ENCODE measurements around the gene SEC11C.

SEC11C gene

DNA sequence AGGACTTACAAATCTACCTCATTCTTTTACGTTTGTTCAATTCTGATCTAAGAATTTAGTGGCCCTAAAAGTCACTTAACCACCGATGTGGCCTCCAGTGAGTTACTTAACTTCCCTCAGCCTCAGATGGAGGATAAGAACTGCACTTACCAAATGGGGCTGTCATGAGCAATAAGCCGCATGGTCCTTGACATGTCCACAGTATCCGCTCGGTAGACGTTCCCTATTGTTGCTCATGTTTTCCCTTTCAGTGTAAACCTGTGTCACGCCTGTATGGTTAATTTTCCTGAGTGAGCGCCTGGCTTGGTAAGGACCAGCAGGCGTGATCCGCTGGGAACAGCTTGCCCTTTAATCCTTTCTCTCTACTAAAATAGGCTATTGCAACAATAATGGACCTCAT lies 20.3 kb downstream of the SEC11C start:
- no peak for ATAC-seq
- TF ChIP-seq ZFP30 (CRISPR knock-in tag; IDR thresholded peaks at IDR 0.05), result no peak
- TF ChIP-seq ISL1 (CRISPR knock-in tag; IDR thresholded peaks at IDR 0.05), result no peak
- no peak for TF ChIP-seq TCF4 (CRISPR knock-in tag; IDR thresholded peaks at IDR 0.05; ENCODE audit: borderline replicate concordance)
- TF ChIP-seq ZNF565 (CRISPR knock-in tag; conservative IDR thresholded peaks at IDR 0.05; ENCODE audit: low read depth), result no peak
- TF ChIP-seq PPARA (CRISPR knock-in tag; IDR thresholded peaks at IDR 0.05; ENCODE audit: borderline replicate concordance), result no peak
- TF ChIP-seq BACH2 (CRISPR knock-in tag; IDR thresholded peaks at IDR 0.05; ENCODE audit: borderline replicate concordance), result no peak
- no peak for TF ChIP-seq SNAI2 (CRISPR knock-in tag; IDR thresholded peaks at IDR 0.05)
- no peak for TF ChIP-seq ZFP3 (CRISPR knock-in tag; IDR thresholded peaks at IDR 0.05)
- no peak for TF ChIP-seq GLIS3 (CRISPR knock-in tag; IDR thresholded peaks at IDR 0.05)
- TF ChIP-seq OSR1 (CRISPR knock-in tag; IDR thresholded peaks at IDR 0.05), result no peak
- TF ChIP-seq CSDC2 (CRISPR knock-in tag; IDR thresholded peaks at IDR 0.05), result no peak
- no peak for TF ChIP-seq ARNTL (CRISPR knock-in tag; IDR thresholded peaks at IDR 0.05; ENCODE audit: borderline replicate concordance, low read depth)
- TF ChIP-seq TOX (CRISPR knock-in tag; IDR thresholded peaks at IDR 0.05; ENCODE audit: borderline replicate concordance), result no peak
- no peak for TF ChIP-seq ZNF70 (CRISPR knock-in tag; IDR thresholded peaks at IDR 0.05)
- no peak for TF ChIP-seq ZC3H10 (CRISPR knock-in tag; IDR thresholded peaks at IDR 0.05)
- TF ChIP-seq, protein P1, sequence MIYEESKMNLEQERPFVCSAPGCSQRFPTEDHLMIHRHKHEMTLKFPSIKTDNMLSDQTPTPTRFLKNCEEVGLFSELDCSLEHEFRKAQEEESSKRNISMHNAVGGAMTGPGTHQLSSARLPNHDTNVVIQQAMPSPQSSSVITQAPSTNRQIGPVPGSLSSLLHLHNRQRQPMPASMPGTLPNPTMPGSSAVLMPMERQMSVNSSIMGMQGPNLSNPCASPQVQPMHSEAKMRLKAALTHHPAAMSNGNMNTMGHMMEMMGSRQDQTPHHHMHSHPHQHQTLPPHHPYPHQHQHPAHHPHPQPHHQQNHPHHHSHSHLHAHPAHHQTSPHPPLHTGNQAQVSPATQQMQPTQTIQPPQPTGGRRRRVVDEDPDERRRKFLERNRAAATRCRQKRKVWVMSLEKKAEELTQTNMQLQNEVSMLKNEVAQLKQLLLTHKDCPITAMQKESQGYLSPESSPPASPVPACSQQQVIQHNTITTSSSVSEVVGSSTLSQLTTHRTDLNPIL (CRISPR knock-in tag; IDR thresholded peaks at IDR 0.05; ENCODE audit: low read depth), result no peak

DNA sequence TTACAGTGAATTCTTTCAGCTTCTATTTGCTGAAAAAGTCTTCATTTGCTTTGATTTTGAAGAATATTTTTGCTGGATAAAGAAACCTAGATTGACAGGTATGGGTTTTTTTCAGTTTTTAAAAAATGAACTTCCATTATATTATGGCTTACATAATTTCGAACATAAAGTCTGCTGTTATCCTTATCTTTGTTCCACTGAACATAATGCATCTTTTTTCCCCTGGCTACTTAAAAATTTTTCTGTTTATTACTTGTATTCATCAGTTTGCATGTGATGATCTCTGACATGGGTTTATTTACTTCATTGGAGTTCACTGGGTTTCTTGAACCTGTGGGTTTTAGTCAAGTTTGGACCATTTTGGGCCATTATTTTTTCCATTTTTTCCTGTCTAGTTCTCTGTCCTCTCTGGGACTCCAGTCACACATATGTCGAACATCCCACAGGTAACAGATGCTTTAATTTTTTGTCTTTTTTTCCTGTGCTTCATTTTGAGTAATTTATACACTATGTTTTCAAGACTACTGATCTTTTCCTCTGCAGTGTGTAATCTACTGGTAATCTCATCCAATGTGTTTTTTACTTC lies 33.1 kb downstream of the SEC11C start:
- no peak for ATAC-seq
- no peak for TF ChIP-seq RARB (CRISPR knock-in tag; IDR thresholded peaks at IDR 0.05)
- TF ChIP-seq, protein P2, sequence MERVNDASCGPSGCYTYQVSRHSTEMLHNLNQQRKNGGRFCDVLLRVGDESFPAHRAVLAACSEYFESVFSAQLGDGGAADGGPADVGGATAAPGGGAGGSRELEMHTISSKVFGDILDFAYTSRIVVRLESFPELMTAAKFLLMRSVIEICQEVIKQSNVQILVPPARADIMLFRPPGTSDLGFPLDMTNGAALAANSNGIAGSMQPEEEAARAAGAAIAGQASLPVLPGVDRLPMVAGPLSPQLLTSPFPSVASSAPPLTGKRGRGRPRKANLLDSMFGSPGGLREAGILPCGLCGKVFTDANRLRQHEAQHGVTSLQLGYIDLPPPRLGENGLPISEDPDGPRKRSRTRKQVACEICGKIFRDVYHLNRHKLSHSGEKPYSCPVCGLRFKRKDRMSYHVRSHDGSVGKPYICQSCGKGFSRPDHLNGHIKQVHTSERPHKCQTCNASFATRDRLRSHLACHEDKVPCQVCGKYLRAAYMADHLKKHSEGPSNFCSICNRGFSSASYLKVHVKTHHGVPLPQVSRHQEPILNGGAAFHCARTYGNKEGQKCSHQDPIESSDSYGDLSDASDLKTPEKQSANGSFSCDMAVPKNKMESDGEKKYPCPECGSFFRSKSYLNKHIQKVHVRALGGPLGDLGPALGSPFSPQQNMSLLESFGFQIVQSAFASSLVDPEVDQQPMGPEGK (CRISPR knock-in tag; IDR thresholded peaks at IDR 0.05; ENCODE audit: borderline replicate concordance), result no peak
- TF ChIP-seq ESRRG (CRISPR knock-in tag; IDR thresholded peaks at IDR 0.05), result no peak
- no peak for TF ChIP-seq TOX (CRISPR knock-in tag; IDR thresholded peaks at IDR 0.05; ENCODE audit: borderline replicate concordance)
- TF ChIP-seq, protein P3, sequence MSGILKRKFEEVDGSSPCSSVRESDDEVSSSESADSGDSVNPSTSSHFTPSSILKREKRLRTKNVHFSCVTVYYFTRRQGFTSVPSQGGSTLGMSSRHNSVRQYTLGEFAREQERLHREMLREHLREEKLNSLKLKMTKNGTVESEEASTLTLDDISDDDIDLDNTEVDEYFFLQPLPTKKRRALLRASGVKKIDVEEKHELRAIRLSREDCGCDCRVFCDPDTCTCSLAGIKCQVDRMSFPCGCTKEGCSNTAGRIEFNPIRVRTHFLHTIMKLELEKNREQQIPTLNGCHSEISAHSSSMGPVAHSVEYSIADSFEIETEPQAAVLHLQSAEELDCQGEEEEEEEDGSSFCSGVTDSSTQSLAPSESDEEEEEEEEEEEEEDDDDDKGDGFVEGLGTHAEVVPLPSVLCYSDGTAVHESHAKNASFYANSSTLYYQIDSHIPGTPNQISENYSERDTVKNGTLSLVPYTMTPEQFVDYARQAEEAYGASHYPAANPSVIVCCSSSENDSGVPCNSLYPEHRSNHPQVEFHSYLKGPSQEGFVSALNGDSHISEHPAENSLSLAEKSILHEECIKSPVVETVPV (CRISPR knock-in tag; IDR thresholded peaks at IDR 0.05), result no peak
- no peak for TF ChIP-seq ISL1 (CRISPR knock-in tag; IDR thresholded peaks at IDR 0.05)
- no peak for TF ChIP-seq OSR1 (CRISPR knock-in tag; IDR thresholded peaks at IDR 0.05)
- TF ChIP-seq ZFP30 (CRISPR knock-in tag; IDR thresholded peaks at IDR 0.05), result no peak
- TF ChIP-seq, protein P4, sequence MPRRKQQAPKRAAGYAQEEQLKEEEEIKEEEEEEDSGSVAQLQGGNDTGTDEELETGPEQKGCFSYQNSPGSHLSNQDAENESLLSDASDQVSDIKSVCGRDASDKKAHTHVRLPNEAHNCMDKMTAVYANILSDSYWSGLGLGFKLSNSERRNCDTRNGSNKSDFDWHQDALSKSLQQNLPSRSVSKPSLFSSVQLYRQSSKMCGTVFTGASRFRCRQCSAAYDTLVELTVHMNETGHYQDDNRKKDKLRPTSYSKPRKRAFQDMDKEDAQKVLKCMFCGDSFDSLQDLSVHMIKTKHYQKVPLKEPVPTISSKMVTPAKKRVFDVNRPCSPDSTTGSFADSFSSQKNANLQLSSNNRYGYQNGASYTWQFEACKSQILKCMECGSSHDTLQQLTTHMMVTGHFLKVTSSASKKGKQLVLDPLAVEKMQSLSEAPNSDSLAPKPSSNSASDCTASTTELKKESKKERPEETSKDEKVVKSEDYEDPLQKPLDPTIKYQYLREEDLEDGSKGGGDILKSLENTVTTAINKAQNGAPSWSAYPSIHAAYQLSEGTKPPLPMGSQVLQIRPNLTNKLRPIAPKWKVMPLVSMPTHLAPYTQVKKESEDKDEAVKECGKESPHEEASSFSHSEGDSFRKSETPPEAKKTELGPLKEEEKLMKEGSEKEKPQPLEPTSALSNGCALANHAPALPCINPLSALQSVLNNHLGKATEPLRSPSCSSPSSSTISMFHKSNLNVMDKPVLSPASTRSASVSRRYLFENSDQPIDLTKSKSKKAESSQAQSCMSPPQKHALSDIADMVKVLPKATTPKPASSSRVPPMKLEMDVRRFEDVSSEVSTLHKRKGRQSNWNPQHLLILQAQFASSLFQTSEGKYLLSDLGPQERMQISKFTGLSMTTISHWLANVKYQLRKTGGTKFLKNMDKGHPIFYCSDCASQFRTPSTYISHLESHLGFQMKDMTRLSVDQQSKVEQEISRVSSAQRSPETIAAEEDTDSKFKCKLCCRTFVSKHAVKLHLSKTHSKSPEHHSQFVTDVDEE (CRISPR knock-in tag; IDR thresholded peaks at IDR 0.05), result no peak

DNA sequence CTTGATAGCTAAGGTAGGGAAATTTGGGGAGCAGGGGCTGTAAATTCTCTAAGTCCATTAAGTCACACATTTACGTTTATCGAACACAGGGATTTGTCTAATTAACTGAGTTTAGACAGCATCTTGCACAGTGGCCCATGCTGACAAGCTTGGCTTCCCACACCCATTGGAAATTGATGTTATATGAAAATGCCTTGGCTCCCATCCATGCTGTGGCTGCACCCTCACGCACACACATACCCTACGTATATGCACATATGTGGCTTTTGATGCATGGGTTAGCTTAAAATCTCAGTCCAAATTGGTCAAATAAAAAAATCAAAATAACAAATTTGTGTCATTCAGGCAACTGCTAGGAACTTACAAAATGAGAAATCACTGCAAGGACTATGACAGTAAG lies 37.8 kb downstream of the SEC11C start:
- TF ChIP-seq ZFP3 (CRISPR knock-in tag; IDR thresholded peaks at IDR 0.05) (no peak), CSDC2 (CRISPR knock-in tag; IDR thresholded peaks at IDR 0.05) (no peak), ZFP30 (CRISPR knock-in tag; IDR thresholded peaks at IDR 0.05) (no peak), TOX (CRISPR knock-in tag; IDR thresholded peaks at IDR 0.05; ENCODE audit: borderline replicate concordance) (no peak), ARNTL (CRISPR knock-in tag; IDR thresholded peaks at IDR 0.05; ENCODE audit: borderline replicate concordance, low read depth) (no peak), ISL1 (CRISPR knock-in tag; IDR thresholded peaks at IDR 0.05) (no peak), SNAI2 (CRISPR knock-in tag; IDR thresholded peaks at IDR 0.05) (no peak), BACH2 (CRISPR knock-in tag; IDR thresholded peaks at IDR 0.05; ENCODE audit: borderline replicate concordance) (no peak), ZNF565 (CRISPR knock-in tag; conservative IDR thresholded peaks at IDR 0.05; ENCODE audit: low read depth) (no peak), OSR1 (CRISPR knock-in tag; IDR thresholded peaks at IDR 0.05) (no peak), RARB (CRISPR knock-in tag; IDR thresholded peaks at IDR 0.05) (no peak), PPARA (CRISPR knock-in tag; IDR thresholded peaks at IDR 0.05; ENCODE audit: borderline replicate concordance) (no peak)
- TF ChIP-seq, protein P4 (CRISPR knock-in tag; IDR thresholded peaks at IDR 0.05), result no peak
- TF ChIP-seq, protein P2 (CRISPR knock-in tag; IDR thresholded peaks at IDR 0.05; ENCODE audit: borderline replicate concordance), result no peak
- TF ChIP-seq, protein P5, sequence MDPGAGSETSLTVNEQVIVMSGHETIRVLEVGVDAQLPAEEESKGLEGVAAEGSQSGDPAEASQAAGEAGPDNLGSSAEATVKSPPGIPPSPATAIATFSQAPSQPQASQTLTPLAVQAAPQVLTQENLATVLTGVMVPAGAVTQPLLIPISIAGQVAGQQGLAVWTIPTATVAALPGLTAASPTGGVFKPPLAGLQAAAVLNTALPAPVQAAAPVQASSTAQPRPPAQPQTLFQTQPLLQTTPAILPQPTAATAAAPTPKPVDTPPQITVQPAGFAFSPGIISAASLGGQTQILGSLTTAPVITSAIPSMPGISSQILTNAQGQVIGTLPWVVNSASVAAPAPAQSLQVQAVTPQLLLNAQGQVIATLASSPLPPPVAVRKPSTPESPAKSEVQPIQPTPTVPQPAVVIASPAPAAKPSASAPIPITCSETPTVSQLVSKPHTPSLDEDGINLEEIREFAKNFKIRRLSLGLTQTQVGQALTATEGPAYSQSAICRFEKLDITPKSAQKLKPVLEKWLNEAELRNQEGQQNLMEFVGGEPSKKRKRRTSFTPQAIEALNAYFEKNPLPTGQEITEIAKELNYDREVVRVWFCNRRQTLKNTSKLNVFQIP (CRISPR knock-in tag; IDR thresholded peaks at IDR 0.05; ENCODE audit: borderline replicate concordance, low read depth), result no peak
- no peak for ATAC-seq
